Brain microvascular endothelial cell (primary cell): Measurements from ENCODE around the gene SLC25A43.
"Not testable (repeated sequence)": the region's sequence is repeated elsewhere in the genome, so short reads cannot be mapped to it uniquely, and the experiment has no call there.

Experiments
- DNase-seq: peaks from one replicate; pipeline ENCODE4 v3.0.0-alpha.2; 2020
- H3K27ac ChIP-seq: fragments of 250-450 bp; sonication (Bioruptor Pico); 2 replicates; pipeline ENCODE4 v1.5.1; 2020; ENCODE audit warnings: mild to moderate bottlenecking, moderate library complexity
- H3K27me3 ChIP-seq: fragments of 250-450 bp; sonication (Bioruptor Pico); replicated peaks from 2 replicates; pipeline ENCODE4 v1.5.1; 2020; ENCODE audit warnings: mild to moderate bottlenecking
- H3K36me3 ChIP-seq: fragments of 250-450 bp; sonication (Bioruptor Pico); replicated peaks from 2 replicates; pipeline ENCODE4 v1.5.1; 2020; ENCODE audit warnings: mild to moderate bottlenecking
- H3K4me3 ChIP-seq: 2 replicates; pipeline ENCODE4 v1.5.1; 2011; ENCODE audit warnings: low read depth, mild to moderate bottlenecking, control low read depth, low read length, moderate library complexity
- in situ Hi-C: cut with HindIII; loops from 2 replicates; pipeline ENCODE4 v1.10.0; 2017; ENCODE audit warnings: low sequenced_read_pairs, low pct_ligation_motif_present
- TF ChIP-seq, protein P1 (sequence below): IDR thresholded peaks from 2 replicates; pipeline ENCODE4 v1.5.1; 2011; ENCODE audit warnings: low read depth, mild to moderate bottlenecking, moderate library complexity, low read length, control low read depth, inconsistent platforms; ENCODE audit errors: missing control alignments

SLC25A43 gene

DNA sequence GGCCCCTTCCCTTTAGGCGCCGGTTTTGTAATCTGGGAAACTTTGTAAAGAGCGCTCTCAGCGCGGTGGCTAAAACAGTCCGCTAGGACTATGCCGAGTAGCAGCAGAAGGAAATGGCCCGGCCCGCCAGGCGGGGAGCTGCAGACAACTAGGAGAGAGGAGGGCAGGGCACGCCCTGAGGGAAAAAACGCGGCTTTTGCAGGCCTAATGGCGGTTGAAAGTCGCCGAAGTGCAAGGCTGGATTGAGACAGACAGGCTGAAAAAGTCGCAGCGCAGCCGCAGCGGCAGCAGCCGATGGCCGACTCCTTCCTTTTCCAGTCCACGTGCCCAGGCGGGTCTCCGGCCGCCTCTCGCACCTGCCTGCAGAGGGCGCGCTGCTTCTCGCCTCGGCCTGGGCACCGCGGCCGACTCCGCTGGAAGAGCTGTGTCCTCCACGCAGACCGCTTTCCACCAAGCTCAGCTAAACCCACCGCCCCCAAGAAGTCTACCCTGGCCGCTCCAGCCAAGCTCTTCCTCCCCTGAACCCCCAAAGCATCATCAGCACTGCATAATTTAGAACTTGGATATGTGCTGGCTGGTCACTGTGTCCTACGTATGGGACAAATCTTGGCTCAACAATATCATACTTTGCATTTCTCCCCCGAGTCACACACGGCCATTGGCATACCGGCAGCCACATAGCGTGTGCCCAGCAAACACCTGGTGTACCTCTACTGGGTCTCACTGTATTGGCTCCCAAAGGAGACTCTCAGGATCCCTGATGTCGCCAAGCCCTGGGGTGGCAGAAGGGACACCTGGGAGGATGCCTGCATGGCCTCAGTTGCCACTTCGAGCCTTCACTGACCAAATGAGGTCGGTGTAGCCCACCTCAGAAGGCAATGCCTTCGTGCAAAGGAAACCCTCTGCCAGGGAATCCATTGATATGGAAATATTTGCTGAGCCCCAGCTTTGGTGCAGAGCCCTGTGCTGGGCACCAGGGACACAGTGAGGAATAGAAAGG lies 83.6 kb downstream of the SLC25A43 start:
- H3K27me3 ChIP-seq = no peaks in the 10 kb centered on the region
- DNase-seq = peak; percentile 35
- peak overlapping the region; percentile 40 for H3K4me3 ChIP-seq
- no peak overlapping the region for H3K27ac ChIP-seq
- TF ChIP-seq, protein P1, sequence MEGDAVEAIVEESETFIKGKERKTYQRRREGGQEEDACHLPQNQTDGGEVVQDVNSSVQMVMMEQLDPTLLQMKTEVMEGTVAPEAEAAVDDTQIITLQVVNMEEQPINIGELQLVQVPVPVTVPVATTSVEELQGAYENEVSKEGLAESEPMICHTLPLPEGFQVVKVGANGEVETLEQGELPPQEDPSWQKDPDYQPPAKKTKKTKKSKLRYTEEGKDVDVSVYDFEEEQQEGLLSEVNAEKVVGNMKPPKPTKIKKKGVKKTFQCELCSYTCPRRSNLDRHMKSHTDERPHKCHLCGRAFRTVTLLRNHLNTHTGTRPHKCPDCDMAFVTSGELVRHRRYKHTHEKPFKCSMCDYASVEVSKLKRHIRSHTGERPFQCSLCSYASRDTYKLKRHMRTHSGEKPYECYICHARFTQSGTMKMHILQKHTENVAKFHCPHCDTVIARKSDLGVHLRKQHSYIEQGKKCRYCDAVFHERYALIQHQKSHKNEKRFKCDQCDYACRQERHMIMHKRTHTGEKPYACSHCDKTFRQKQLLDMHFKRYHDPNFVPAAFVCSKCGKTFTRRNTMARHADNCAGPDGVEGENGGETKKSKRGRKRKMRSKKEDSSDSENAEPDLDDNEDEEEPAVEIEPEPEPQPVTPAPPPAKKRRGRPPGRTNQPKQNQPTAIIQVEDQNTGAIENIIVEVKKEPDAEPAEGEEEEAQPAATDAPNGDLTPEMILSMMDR = peak; percentile 61
- H3K36me3 ChIP-seq = no peaks in the 10 kb centered on the region
- in situ Hi-C loops = no loop called here

DNA sequence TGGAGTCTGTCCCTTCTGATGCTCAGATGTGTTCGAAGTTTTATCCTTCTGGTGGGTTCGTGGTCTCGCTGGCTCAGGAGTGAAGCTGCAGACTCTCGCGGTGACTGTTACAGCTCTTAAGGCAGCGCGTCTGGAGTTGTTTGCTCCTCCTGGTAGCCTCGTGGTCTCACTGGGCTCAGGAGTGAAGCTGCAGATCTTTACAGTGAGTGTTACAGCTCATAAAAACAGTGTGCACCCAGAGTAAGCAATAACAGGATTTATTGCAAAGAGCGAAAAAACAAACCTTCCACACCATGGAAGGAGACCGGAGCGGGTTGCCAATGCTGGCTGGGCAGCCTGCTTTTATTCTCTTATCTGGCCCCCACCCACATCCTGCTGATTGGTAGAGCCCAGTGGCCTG lies 87.6 kb downstream of the SLC25A43 start:
- no peak for DNase-seq
- Histone ChIP-seq H3K27me3 (no peaks in the 10 kb centered on the region), H3K4me3 (no peak overlapping the region), H3K27ac (no peak overlapping the region), H3K36me3 (no peaks in the 10 kb centered on the region)
- in situ Hi-C loops = no loop called here
- TF ChIP-seq, protein P1 = no peak

DNA sequence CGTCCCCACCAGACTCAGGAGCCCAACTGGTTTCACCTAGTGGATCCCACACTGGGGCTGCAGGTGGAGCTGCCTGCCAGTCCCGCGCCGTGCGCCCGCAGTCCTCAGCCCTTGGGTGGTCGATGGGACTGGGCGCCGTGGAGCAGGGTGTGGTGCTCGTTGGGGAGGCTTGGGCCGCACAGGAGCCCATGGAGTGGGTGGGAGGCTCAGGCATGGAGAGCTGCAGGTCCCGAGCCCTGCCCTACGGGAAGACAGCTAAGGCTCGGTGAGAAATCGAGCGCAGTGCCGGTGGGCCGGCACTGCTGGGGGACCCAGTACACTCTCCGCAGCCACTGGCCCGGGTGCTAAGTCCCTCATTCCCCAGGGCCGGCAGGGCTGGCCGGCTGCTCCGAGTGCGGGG lies 88.6 kb downstream of the SLC25A43 start:
- H3K36me3 ChIP-seq, H3K27ac ChIP-seq, H3K4me3 ChIP-seq, DNase-seq, in situ Hi-C loops, H3K27me3 ChIP-seq: not testable (repeated sequence)

DNA sequence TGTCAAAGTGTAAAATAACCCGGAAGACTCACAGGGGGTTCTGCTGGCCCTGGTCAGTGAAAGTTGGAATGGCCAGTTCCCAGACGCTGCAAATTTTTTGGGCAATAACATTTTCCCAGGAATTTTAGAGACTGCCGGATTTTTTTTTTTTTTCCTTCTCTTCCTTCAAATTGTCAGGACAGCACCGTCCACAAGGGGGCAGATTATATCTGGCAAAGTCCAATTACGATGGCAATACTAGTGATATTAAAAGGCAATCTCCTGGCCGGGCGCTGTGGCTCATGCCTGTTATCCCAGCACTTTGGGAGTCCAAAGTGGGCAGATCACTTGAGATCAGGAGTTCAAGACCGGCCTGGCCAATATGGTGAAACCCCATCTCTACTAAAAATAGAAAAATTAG lies 89.6 kb downstream of the SLC25A43 start:
- Histone ChIP-seq H3K4me3 (no peak overlapping the region), H3K36me3 (no peaks in the 10 kb centered on the region), H3K27me3 (no peaks in the 10 kb centered on the region), H3K27ac (no peak overlapping the region)
- peak; percentile 41 for DNase-seq
- TF ChIP-seq, protein P1 = peak; percentile 67
- in situ Hi-C loops = no loop called here

DNA sequence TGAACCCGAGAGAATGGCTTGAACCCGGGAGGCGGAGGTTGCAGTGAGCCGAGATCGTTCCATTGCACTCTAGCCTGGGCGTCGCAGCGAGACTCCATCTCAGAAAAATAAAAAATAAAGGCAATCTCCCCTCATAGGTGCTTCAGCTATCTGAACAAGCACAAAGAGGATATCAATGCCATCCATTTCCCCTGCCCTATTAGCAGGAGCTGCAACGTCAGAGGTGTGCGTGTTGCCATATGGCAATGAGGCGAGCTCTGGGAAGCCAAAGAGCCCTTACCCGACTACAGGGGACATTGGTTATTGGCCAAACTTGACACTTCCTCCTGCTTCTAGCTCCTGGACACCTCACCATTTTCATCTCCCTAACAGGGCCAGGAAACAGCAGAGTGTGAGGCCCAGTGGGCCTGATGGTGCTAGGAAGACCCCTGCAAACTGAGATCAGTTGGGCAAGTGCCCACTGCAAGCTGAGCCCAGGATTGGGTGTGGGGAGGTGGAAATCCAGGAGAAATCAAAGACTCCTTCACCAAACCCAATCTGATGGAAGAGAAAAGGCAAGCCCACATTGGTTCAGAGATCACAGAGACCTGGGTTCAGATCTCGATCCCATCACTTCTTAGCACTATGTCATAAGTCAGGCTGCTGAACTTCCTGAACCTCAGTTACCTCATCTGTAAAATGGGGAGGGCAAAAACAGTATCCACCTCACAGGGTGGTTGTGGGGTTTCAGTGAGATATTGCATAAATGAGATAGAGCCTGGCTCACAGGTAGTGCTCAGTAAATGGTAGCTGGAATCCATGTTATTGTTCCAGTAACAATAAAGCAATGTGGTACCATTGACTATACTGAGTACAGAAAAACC lies 90.3 kb downstream of the SLC25A43 start:
- TF ChIP-seq, protein P1 = no peak
- no peak overlapping the region for H3K27ac ChIP-seq
- in situ Hi-C loops = no loop called here
- no peaks in the 10 kb centered on the region for H3K36me3 ChIP-seq
- no peak overlapping the region for H3K4me3 ChIP-seq
- H3K27me3 ChIP-seq = no peaks in the 10 kb centered on the region
- no peak for DNase-seq

DNA sequence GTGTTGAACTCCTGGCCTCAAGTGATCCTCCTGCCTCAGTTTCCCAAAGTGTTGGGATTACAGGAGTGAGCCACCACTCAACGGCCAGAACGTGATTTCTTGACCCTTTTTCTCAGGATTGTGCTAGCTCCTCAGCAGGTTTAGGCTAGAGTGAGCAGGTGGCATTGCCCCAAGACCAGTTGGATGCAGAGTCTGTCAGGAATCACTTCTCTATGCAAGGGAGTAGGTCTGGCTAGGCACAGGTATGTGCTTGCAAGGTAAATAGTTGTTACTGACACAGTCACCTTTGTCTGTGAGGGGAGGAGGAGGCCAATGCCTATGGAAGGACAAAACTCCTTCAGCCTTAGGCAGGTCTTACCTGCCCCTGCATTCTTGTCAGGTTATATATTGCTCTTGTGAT lies 93.3 kb downstream of the SLC25A43 start:
- H3K4me3 ChIP-seq = no peak overlapping the region
- DNase-seq = no peak
- no peak overlapping the region for H3K27ac ChIP-seq
- no peaks in the 10 kb centered on the region for H3K36me3 ChIP-seq
- H3K27me3 ChIP-seq = no peaks in the 10 kb centered on the region
- TF ChIP-seq, protein P1 = no peak
- in situ Hi-C loops = no loop called here

DNA sequence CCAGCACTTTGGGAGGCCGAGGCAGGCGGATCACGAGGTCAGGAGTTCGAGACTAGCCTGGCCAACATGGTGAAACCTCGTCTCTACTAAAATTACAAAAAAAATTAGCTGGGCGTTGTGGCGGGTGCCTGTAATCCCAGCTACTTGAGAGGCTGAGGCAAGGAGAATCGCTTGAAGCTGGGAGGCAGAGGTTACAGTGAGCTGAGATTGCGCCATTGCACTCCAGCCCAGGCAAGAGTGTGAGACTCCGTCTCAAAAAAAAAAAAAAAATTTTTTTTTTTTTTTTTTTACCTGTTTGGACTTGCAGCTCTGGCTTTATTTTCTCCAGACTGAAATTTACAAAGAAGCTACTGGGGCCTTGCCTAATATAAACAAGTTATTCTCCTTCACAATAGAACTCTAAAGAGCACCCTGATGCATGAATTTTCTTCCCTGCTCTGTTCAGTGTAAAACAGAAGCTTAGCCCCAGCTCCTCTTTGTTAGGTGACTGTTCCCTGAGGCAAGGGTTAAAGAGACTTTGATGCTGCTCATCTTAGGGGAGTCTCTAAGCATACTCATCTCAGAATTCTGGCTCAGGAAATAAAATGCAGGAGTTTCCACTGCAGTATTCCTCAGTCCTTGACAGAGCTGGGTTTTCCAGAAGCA lies 94.8 kb downstream of the SLC25A43 start:
- H3K36me3 ChIP-seq, DNase-seq, H3K27me3 ChIP-seq, in situ Hi-C loops, H3K4me3 ChIP-seq, H3K27ac ChIP-seq: not testable (repeated sequence)
